PC-3 (cell line): Measurements from ENCODE around the gene BCLAF3.

Experiments
- EZH2 ChIP-seq: fragments of 300-600 bp; sonication (generic); IDR thresholded peaks from one replicate; pipeline ENCODE4 v1.6.1; 2017; ENCODE audit warnings: antibody characterized with exemption, mild to moderate bottlenecking, low read length; ENCODE audit not compliant: unreplicated experiment
- EZH2phosphoT487 ChIP-seq: fragments of 300-600 bp; sonication (generic); IDR thresholded peaks from 2 replicates; pipeline ENCODE4 v1.6.1; 2018; ENCODE audit warnings: mild to moderate bottlenecking, antibody characterized with exemption, low read length, borderline replicate concordance
- TF ChIP-seq, protein P1 (sequence below): fragments of 300-600 bp; sonication (generic); conservative IDR thresholded peaks from 2 replicates; pipeline ENCODE4 v1.5.1; 2017; ENCODE audit warnings: antibody characterized with exemption, low read depth, mild to moderate bottlenecking, low read length

DNA sequence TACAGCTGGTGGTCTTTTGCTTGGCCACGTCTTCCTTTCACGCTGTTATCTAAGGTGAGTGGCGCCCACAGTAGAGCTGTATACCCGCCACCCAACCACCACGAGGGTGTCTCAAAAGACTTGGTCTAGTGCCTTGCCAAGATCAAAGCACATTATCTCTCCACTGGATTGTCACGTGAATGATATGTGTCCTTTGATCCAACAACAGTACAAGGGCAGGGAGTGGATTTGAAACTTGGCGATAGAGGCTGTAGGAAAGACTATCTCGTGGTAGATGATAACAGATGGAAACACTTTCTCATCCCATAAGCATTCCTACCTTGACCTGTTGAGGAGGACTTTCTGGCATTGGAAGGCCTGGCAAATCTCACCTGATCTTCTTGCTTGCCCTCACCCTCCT lies 37.7 kb upstream of the BCLAF3 start:
- TF ChIP-seq, protein P1, sequence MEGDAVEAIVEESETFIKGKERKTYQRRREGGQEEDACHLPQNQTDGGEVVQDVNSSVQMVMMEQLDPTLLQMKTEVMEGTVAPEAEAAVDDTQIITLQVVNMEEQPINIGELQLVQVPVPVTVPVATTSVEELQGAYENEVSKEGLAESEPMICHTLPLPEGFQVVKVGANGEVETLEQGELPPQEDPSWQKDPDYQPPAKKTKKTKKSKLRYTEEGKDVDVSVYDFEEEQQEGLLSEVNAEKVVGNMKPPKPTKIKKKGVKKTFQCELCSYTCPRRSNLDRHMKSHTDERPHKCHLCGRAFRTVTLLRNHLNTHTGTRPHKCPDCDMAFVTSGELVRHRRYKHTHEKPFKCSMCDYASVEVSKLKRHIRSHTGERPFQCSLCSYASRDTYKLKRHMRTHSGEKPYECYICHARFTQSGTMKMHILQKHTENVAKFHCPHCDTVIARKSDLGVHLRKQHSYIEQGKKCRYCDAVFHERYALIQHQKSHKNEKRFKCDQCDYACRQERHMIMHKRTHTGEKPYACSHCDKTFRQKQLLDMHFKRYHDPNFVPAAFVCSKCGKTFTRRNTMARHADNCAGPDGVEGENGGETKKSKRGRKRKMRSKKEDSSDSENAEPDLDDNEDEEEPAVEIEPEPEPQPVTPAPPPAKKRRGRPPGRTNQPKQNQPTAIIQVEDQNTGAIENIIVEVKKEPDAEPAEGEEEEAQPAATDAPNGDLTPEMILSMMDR: no peak
- no peak for TF ChIP-seq EZH2
- no peak for TF ChIP-seq EZH2phosphoT487
